PC-9 (cell line): ENCODE measurements around the gene EDDM13. TPM values are rescaled to one million over a fixed set of nuclear protein-coding genes. Genes with fewer than 3 reads are reported as not detected.

Experiments
- BruUV-seq: library from RNA; stranded (reverse); fragments of 400-500 nt; replicated peaks from 2 replicates; lab custom pipeline; 2021; lab: Mats Ljungman, UMichigan
- CTCF ChIA-PET: fragments of 300-600 bp; sonication (Branson Sonifier 250); formaldehyde crosslinking; loops from one replicate; lab custom pipeline; 2022; ENCODE audit warnings: antibody characterized with exemption; lab: Charles Lee
- POLR2A ChIA-PET: fragments of 300-600 bp; sonication (Branson Sonifier 250); formaldehyde crosslinking; loops from one replicate; lab custom pipeline; 2022; ENCODE audit warnings: antibody characterized with exemption; ENCODE audit not compliant: unreplicated experiment; lab: Charles Lee
- DNase-seq, 2 experiments: peaks; one replicate each; pipeline versions ENCODE4 v3.0.0 to v3.0.0-alpha.2; 2015 to 2022; ENCODE audit warnings: mixed read lengths in 1 of 2
- H2AFZ ChIP-seq: fragments of 200-600 bp; sonication (generic); 2 replicates; pipeline ENCODE4 v1.8.1; 2017; ENCODE audit warnings: antibody characterized with exemption
- H3F3A ChIP-seq: fragments of 200-600 bp; sonication (generic); 2 replicates; pipeline ENCODE4 v1.8.1; 2017; ENCODE audit warnings: antibody characterized with exemption, mild to moderate bottlenecking, low read depth; ENCODE audit not compliant: insufficient read depth
- H3K27ac ChIP-seq: fragments of 200-600 bp; sonication (generic); 2 replicates; pipeline ENCODE4 v1.6.1; 2016; ENCODE audit warnings: mixed run types
- H3K27me3 ChIP-seq: fragments of 200-600 bp; sonication (generic); 2 replicates; pipeline ENCODE4 v1.6.1; 2016; ENCODE audit warnings: low read depth, mixed run types; ENCODE audit not compliant: insufficient read depth
- H3K36me3 ChIP-seq: fragments of 200-600 bp; sonication (generic); 2 replicates; pipeline ENCODE4 v1.6.1; 2016; ENCODE audit warnings: low read depth, mixed run types
- H3K4me1 ChIP-seq: fragments of 200-600 bp; sonication (generic); replicated peaks from 2 replicates; pipeline ENCODE4 v1.6.1; 2016; ENCODE audit warnings: mixed run types; ENCODE audit not compliant: insufficient read depth
- H3K4me2 ChIP-seq: fragments of 200-600 bp; sonication (generic); 2 replicates; pipeline ENCODE4 v1.6.1; 2017; ENCODE audit warnings: mixed run types
- H3K4me3 ChIP-seq: fragments of 200-600 bp; sonication (generic); 2 replicates; pipeline ENCODE4 v1.6.1; 2016; ENCODE audit warnings: mixed run types
- H3K79me2 ChIP-seq: fragments of 200-600 bp; sonication (generic); 2 replicates; pipeline ENCODE4 v1.6.1; 2017; ENCODE audit warnings: low read depth, mixed run types
- H3K9me2 ChIP-seq: fragments of 200-600 bp; sonication (generic); 2 replicates; pipeline ENCODE4 v1.8.1; 2017; ENCODE audit warnings: mild to moderate bottlenecking; ENCODE audit not compliant: insufficient read depth
- H3K9me3 ChIP-seq: fragments of 200-600 bp; sonication (generic); 2 replicates; pipeline ENCODE4 v1.8.1; 2016; ENCODE audit warnings: low read depth; ENCODE audit not compliant: insufficient read depth
- H4K20me1 ChIP-seq: fragments of 200-600 bp; sonication (generic); 2 replicates; pipeline ENCODE4 v1.8.1; 2017; ENCODE audit not compliant: insufficient read depth
- EZH2 ChIP-seq: fragments of 200-600 bp; sonication (generic); IDR thresholded peaks from 2 replicates; pipeline ENCODE4 v1.8.0; 2017; ENCODE audit warnings: antibody characterized with exemption, low read depth
- intact Hi-C: fragments of 100-400 bp; cut with micrococcal nuclease; formaldehyde crosslinking; loops from one replicate; pipeline ENCODE4 v1.10.0; 2022; ENCODE audit not compliant: unreplicated experiment
- total RNA-seq: library from RNA; stranded (reverse); gene quantifications from 2 replicates; pipeline ENCODE4 v1.2.3, GENCODE V29; 2021
- TF ChIP-seq, protein P1 (sequence below): fragments of 200-600 bp; sonication (generic); conservative IDR thresholded peaks from 2 replicates; pipeline ENCODE4 v1.6.1; 2017; ENCODE audit warnings: mixed run types, antibody characterized with exemption, mild to moderate bottlenecking, moderate library complexity

EDDM13 gene
- total RNA-seq, 1 experiment from 2014 or later = not detected

GRCh38 chr19:56294549-56294948 lies 22.0 kb downstream of the EDDM13 start:
- no peak overlapping the region for H3K4me3 ChIP-seq
- POLR2A ChIA-PET = no interaction called here

GRCh38 chr19:56295531-56296455 lies 23.2 kb downstream of the EDDM13 start:
- no peak overlapping the region for H2AFZ ChIP-seq
- no peak overlapping the region for H3K4me3 ChIP-seq
- H3K4me2 ChIP-seq = no peak overlapping the region
- H3K27me3 ChIP-seq = no peaks in the 10 kb centered on the region
- BruUV-seq = no TSS peak
- H3K27ac ChIP-seq = no peak overlapping the region
- H3K9me3 ChIP-seq = no peaks in the 10 kb centered on the region
- peaks cover 9% of the 10 kb centered on the region; the same call in 1 of the 2 replicates for H4K20me1 ChIP-seq
- no peak for DNase-seq
- no peaks in the 10 kb centered on the region for H3K79me2 ChIP-seq
- intact Hi-C loops = no loop called here
- ChIA-PET POLR2A (no interaction called here), CTCF (no interaction called here)
- no peaks in the 10 kb centered on the region for H3K4me1 ChIP-seq
- H3K9me2 ChIP-seq = no peaks in the 10 kb centered on the region
- H3F3A ChIP-seq = no peaks in the 10 kb centered on the region
- no peaks in the 10 kb centered on the region for H3K36me3 ChIP-seq
- TF ChIP-seq, protein P1, sequence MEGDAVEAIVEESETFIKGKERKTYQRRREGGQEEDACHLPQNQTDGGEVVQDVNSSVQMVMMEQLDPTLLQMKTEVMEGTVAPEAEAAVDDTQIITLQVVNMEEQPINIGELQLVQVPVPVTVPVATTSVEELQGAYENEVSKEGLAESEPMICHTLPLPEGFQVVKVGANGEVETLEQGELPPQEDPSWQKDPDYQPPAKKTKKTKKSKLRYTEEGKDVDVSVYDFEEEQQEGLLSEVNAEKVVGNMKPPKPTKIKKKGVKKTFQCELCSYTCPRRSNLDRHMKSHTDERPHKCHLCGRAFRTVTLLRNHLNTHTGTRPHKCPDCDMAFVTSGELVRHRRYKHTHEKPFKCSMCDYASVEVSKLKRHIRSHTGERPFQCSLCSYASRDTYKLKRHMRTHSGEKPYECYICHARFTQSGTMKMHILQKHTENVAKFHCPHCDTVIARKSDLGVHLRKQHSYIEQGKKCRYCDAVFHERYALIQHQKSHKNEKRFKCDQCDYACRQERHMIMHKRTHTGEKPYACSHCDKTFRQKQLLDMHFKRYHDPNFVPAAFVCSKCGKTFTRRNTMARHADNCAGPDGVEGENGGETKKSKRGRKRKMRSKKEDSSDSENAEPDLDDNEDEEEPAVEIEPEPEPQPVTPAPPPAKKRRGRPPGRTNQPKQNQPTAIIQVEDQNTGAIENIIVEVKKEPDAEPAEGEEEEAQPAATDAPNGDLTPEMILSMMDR = no peak
- TF ChIP-seq EZH2 = no peak

More at GRCh38 chr19:56294549-56294948, 22.0 kb downstream of the EDDM13 start:
- DNase-seq = no peak
- H3K79me2 ChIP-seq = no peaks in the 10 kb centered on the region
- no TSS peak for BruUV-seq
- CTCF ChIA-PET = no interaction called here
- H3K27ac ChIP-seq = no peak overlapping the region
- H2AFZ ChIP-seq = no peak overlapping the region
- H3K9me2 ChIP-seq = no peaks in the 10 kb centered on the region
- intact Hi-C loops = no loop called here
- no peaks in the 10 kb centered on the region for H3K9me3 ChIP-seq
- TF ChIP-seq, protein P1 = no peak
- no peak for TF ChIP-seq EZH2
- no peaks in the 10 kb centered on the region for H3F3A ChIP-seq
- H4K20me1 ChIP-seq = peaks cover 9% of the 10 kb centered on the region; the same call in 1 of the 2 replicates
- H3K4me2 ChIP-seq = no peak overlapping the region
- H3K36me3 ChIP-seq = no peaks in the 10 kb centered on the region
- no peaks in the 10 kb centered on the region for H3K27me3 ChIP-seq
- H3K4me1 ChIP-seq = no peaks in the 10 kb centered on the region

DNA sequence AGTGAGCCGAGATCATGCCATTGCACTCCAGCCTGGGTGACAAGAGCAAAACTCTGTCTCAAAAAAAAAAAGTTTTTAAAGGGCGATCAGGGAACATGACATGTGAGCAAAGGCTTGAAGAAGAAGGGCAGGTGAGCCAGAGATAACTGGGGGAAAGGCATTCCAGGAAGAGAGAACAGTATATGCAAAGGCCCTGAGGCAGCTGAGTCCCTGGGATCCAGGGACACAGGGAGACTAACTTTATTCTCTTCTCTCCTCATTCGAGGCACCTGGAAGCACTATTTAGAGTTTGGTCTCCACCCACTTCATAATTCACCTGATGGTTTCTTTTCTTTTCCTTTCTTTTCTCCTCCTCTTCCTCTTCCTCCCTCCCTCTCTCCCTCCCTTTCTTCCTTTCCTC lies 24.5 kb downstream of the EDDM13 start:
- H3K36me3 ChIP-seq = no peaks in the 10 kb centered on the region
- H3K27ac ChIP-seq = no peak overlapping the region
- H3K4me1 ChIP-seq = no peaks in the 10 kb centered on the region
- H3K9me3 ChIP-seq = no peaks in the 10 kb centered on the region
- CTCF ChIA-PET = no interaction called here
- H4K20me1 ChIP-seq = peaks cover 9% of the 10 kb centered on the region; the same call in 1 of the 2 replicates
- H3K79me2 ChIP-seq = no peaks in the 10 kb centered on the region
- no peak overlapping the region for H3K4me2 ChIP-seq
- DNase-seq = no peak
- H2AFZ ChIP-seq = no peak overlapping the region
- H3K27me3 ChIP-seq = no peaks in the 10 kb centered on the region
- BruUV-seq = no TSS peak
- intact Hi-C loops = no loop called here
- TF ChIP-seq EZH2 = no peak
- TF ChIP-seq, protein P1 = no peak
- no peaks in the 10 kb centered on the region for H3K9me2 ChIP-seq
- H3K4me3 ChIP-seq = no peak overlapping the region
- H3F3A ChIP-seq = no peaks in the 10 kb centered on the region
- POLR2A ChIA-PET = no interaction called here
